Measurements from ENCODE around the gene TRAPPC4. TPM values are rescaled to one million over a fixed set of nuclear protein-coding genes. Genes with fewer than 3 reads are reported as not detected.
"Not testable (repeated sequence)": the region's sequence is repeated elsewhere in the genome, so short reads cannot be mapped to it uniquely, and the experiment has no call there.

The TRAPPC4 gene
- total RNA-seq (10 to 100 TPM; 70.7 to 80.3 (median 77.8) TPM), polyA plus RNA-seq (100 to 1,000 TPM in 1 of 2 donors, 10 to 100 TPM in 1; 82.1 to 123 TPM), total RNA-seq (40.1 reads per million, percentile 66 among the genes with 10 or more reads in this experiment)

GRCh38 chr11:119018074-119018938 lies at the start of gene TRAPPC4, which contains the start of gene RPS25:
TSS of gene TRAPPC4 (plus strand) at chr11:119018766. CDS start at chr11:119018796, 30 bp downstream.
TSS of gene RPS25 (minus strand) at chr11:119018343. CDS start at chr11:119018284, 59 bp downstream.
- intact Hi-C loops (cut with micrococcal nuclease) = loop anchor here (1.0 to 5.0 kb wide), 18 partner anchors 12 to 446 kb away; partner anchors contain the start of genes CENATAC (in 2 of the 2), HINFP (in 2 of the 2), HYOU1 (in 2 of the 2) and SLC37A4 (in 2 of the 2)
- Histone ChIP-seq H3K27me3 (ENCODE audit: control insufficient read depth in 2 of 2, insufficient read depth in 2 of 2, low read length in 2 of 2) (no peaks in the 10 kb centered on the region), H3K4me3 (ENCODE audit: low read length) (peak within 1 kb of the TSS; percentile 89), H3K9me3 (ENCODE audit: control insufficient read depth in 2 of 3, low read length in 3 of 3) (peaks cover 0 to 3% (median 0%) of the 10 kb centered on the region in 3 experiments), H3K27ac (ENCODE audit: low read depth, low read length) (peak within 1 kb of the TSS; percentile 98), H3K36me3 (ENCODE audit: control insufficient read depth in 2 of 3, insufficient read depth in 3 of 3, low read length in 3 of 3) (peaks cover 21 to 60% (median 29%) of the 10 kb centered on the region in 3 experiments), H3K4me1 (ENCODE audit: control insufficient read depth in 2 of 2, insufficient read depth in 2 of 2, low read length in 2 of 2) (peaks cover 30 to 32% of the 10 kb centered on the region in 2 donors)
- Mint-ChIP-seq H3K4me1 (peaks cover 21 to 75% (median 50%) of the 10 kb centered on the region in 7 donors), H3K27ac (peak within 1 kb of the TSS; percentile 99 to 100 (median 100)), H3K27me3 (no peaks in the 10 kb centered on the region), H3K4me3 (peak within 1 kb of the TSS; percentile 96 to 100 (median 98)), H3K36me3 (peaks cover 3 to 50% (median 36%) of the 10 kb centered on the region in 5 donors), H3K9me3 (peaks cover 0 to 2% (median 0%) of the 10 kb centered on the region in 11 donors)
- POLR2A ChIA-PET = interaction anchor here (0.6 to 4.2 kb wide), 24 partner anchors 11 to 671 kb away, joined by 3 to 69 read pairs (median 4); partner anchors contain the start of genes ARCN1, C2CD2L, CENATAC and DDX6
- ATAC-seq = peak; percentile 93
- DNase-seq = peak; percentile 87 to 98 (median 96)
- CTCF ChIA-PET = interaction anchor here (0.8 to 1.7 kb wide), 5 partner anchors 12 to 188 kb away, joined by 3 to 5 read pairs (median 3); partner anchors contain the start of genes CBL and SLC37A4

GRCh38 chr11:118969508-118969907 lies 49.1 kb upstream of the TRAPPC4 start:
- H3K4me1 Mint-ChIP-seq; H3K4me3 Mint-ChIP-seq; H3K9me3 Mint-ChIP-seq; H3K4me1 ChIP-seq (ENCODE audit: control insufficient read depth in 2 of 2, insufficient read depth in 2 of 2, low read length in 2 of 2); H3K27me3 ChIP-seq (ENCODE audit: control insufficient read depth in 2 of 2, insufficient read depth in 2 of 2, low read length in 2 of 2); DNase-seq; H3K36me3 Mint-ChIP-seq; H3K4me3 ChIP-seq (ENCODE audit: low read length); H3K9me3 ChIP-seq (ENCODE audit: control insufficient read depth in 2 of 3, low read length in 3 of 3); H3K27ac ChIP-seq (ENCODE audit: low read depth, low read length); ATAC-seq; intact Hi-C loops (cut with micrococcal nuclease); H3K36me3 ChIP-seq (ENCODE audit: control insufficient read depth in 2 of 3, insufficient read depth in 3 of 3, low read length in 3 of 3); H3K27ac Mint-ChIP-seq: not testable (repeated sequence)
- ChIA-PET POLR2A (interaction anchor here (0.5 kb wide), 1 partner anchor 26 kb away, joined by 3 read pairs; no protein-coding TSS in a partner anchor), CTCF (interaction anchor here (0.6 kb wide), 1 partner anchor 227 kb away, joined by 3 read pairs; no protein-coding TSS in a partner anchor)
- peaks cover 0 to 22% (median 11%) of the 10 kb centered on the region in 5 donors for H3K27me3 Mint-ChIP-seq

GRCh38 chr11:118971646-118972045 lies 46.9 kb upstream of the TRAPPC4 start, which contains the start of gene FOXR1:
TSS of gene FOXR1 (plus strand) at chr11:118971761. CDS start at chr11:118971932, 171 bp downstream.
- no peaks in the 10 kb centered on the region for H3K36me3 ChIP-seq (ENCODE audit: control insufficient read depth in 2 of 3, insufficient read depth in 3 of 3, low read length in 3 of 3)
- no peaks in the 10 kb centered on the region for H3K9me3 ChIP-seq (ENCODE audit: control insufficient read depth in 2 of 3, low read length in 3 of 3)
- H3K4me1 Mint-ChIP-seq = no peaks in the 10 kb centered on the region
- no peaks in the 10 kb centered on the region for H3K27me3 ChIP-seq (ENCODE audit: control insufficient read depth in 2 of 2, insufficient read depth in 2 of 2, low read length in 2 of 2)
- peaks cover 0 to 29% (median 16%) of the 10 kb centered on the region in 5 donors for H3K27me3 Mint-ChIP-seq
- ChIA-PET CTCF (interaction anchor here (0.6 kb wide), 1 partner anchor 199 kb away, joined by 3 read pairs; no protein-coding TSS in a partner anchor), POLR2A (no interaction called here)
- no peaks in the 10 kb centered on the region for H3K36me3 Mint-ChIP-seq
- no peak within 1 kb of the TSS for H3K27ac ChIP-seq (ENCODE audit: low read depth, low read length)
- intact Hi-C loops (cut with micrococcal nuclease) = no loop called here
- ATAC-seq (no peak), DNase-seq (no peak)
- H3K4me3 ChIP-seq (ENCODE audit: low read length) = no peak within 1 kb of the TSS
- peaks cover 0 to 2% (median 0%) of the 10 kb centered on the region in 11 donors for H3K9me3 Mint-ChIP-seq
- H3K27ac Mint-ChIP-seq = no peak within 1 kb of the TSS
- H3K4me1 ChIP-seq (ENCODE audit: control insufficient read depth in 2 of 2, insufficient read depth in 2 of 2, low read length in 2 of 2) = no peaks in the 10 kb centered on the region
- no peak within 1 kb of the TSS for H3K4me3 Mint-ChIP-seq

- H3K4me1 Mint-ChIP-seq = no peaks in the 10 kb centered on the region
- POLR2A ChIA-PET = no interaction called here
- H3K36me3 Mint-ChIP-seq = no peaks in the 10 kb centered on the region
- intact Hi-C loops (cut with micrococcal nuclease) = no loop called here
- Histone ChIP-seq H3K27me3 (ENCODE audit: control insufficient read depth in 2 of 2, insufficient read depth in 2 of 2, low read length in 2 of 2) (no peaks in the 10 kb centered on the region), H3K36me3 (ENCODE audit: control insufficient read depth in 2 of 3, insufficient read depth in 3 of 3, low read length in 3 of 3) (no peaks in the 10 kb centered on the region), H3K27ac (ENCODE audit: low read depth, low read length) (no peak overlapping the region), H3K9me3 (ENCODE audit: control insufficient read depth in 2 of 3, low read length in 3 of 3) (no peaks in the 10 kb centered on the region), H3K4me3 (ENCODE audit: low read length) (no peak overlapping the region), H3K4me1 (ENCODE audit: control insufficient read depth in 2 of 2, insufficient read depth in 2 of 2, low read length in 2 of 2) (no peaks in the 10 kb centered on the region)
- H3K9me3 Mint-ChIP-seq = peaks cover 0 to 3% (median 0%) of the 10 kb centered on the region in 11 donors
- DNase-seq (no peak), ATAC-seq (no peak)
- peaks cover 0 to 29% (median 16%) of the 10 kb centered on the region in 5 donors for H3K27me3 Mint-ChIP-seq
- H3K4me3 Mint-ChIP-seq = no peak overlapping the region
- H3K27ac Mint-ChIP-seq = peak overlapping the region in 1 of 9 donors; percentile 65
- CTCF ChIA-PET = no interaction called here
Measured at GRCh38 chr11:118973985-118974384, 44.6 kb upstream of the TRAPPC4 start.

GRCh38 chr11:118975771-118976709 lies 42.5 kb upstream of the TRAPPC4 start:
- H3K36me3 Mint-ChIP-seq = no peaks in the 10 kb centered on the region
- Histone ChIP-seq H3K4me3 (ENCODE audit: low read length) (no peak overlapping the region), H3K4me1 (ENCODE audit: control insufficient read depth in 2 of 2, insufficient read depth in 2 of 2, low read length in 2 of 2) (no peaks in the 10 kb centered on the region), H3K27ac (ENCODE audit: low read depth, low read length) (no peak overlapping the region), H3K9me3 (ENCODE audit: control insufficient read depth in 2 of 3, low read length in 3 of 3) (no peaks in the 10 kb centered on the region), H3K36me3 (ENCODE audit: control insufficient read depth in 2 of 3, insufficient read depth in 3 of 3, low read length in 3 of 3) (no peaks in the 10 kb centered on the region), H3K27me3 (ENCODE audit: control insufficient read depth in 2 of 2, insufficient read depth in 2 of 2, low read length in 2 of 2) (no peaks in the 10 kb centered on the region)
- CTCF ChIA-PET = no interaction called here
- ATAC-seq (no peak), DNase-seq (no peak)
- peaks cover 0 to 17% (median 12%) of the 10 kb centered on the region in 5 donors for H3K27me3 Mint-ChIP-seq
- intact Hi-C loops (cut with micrococcal nuclease) = no loop called here
- POLR2A ChIA-PET = no interaction called here
- peak overlapping the region in 1 of 9 donors; percentile 31 for H3K27ac Mint-ChIP-seq
- H3K9me3 Mint-ChIP-seq = peaks cover 0 to 3% (median 0%) of the 10 kb centered on the region in 11 donors
- H3K4me1 Mint-ChIP-seq = no peaks in the 10 kb centered on the region
- H3K4me3 Mint-ChIP-seq = no peak overlapping the region

Data from naive thymus-derived CD4-positive, alpha-beta T cell (primary cell).